Choroid plexus epithelial cell (primary cell): ENCODE measurements around the gene COL25A1.

ENCODE experiments used
- DNase-seq: peaks from one replicate; pipeline ENCODE4 v3.0.0-alpha.2; 2010; ENCODE audit warnings: low read depth
- H3K4me3 ChIP-seq: 2 replicates; pipeline ENCODE4 v1.5.1; 2011; ENCODE audit warnings: low read depth, mild to moderate bottlenecking, control low read depth, low read length, moderate library complexity
- TF ChIP-seq, protein P1 (sequence below): conservative IDR thresholded peaks from 2 replicates; pipeline ENCODE4 v1.5.1; 2011; ENCODE audit warnings: low read depth, mild to moderate bottlenecking, control low read depth, inconsistent platforms, low read length, moderate library complexity

The COL25A1 gene

DNA sequence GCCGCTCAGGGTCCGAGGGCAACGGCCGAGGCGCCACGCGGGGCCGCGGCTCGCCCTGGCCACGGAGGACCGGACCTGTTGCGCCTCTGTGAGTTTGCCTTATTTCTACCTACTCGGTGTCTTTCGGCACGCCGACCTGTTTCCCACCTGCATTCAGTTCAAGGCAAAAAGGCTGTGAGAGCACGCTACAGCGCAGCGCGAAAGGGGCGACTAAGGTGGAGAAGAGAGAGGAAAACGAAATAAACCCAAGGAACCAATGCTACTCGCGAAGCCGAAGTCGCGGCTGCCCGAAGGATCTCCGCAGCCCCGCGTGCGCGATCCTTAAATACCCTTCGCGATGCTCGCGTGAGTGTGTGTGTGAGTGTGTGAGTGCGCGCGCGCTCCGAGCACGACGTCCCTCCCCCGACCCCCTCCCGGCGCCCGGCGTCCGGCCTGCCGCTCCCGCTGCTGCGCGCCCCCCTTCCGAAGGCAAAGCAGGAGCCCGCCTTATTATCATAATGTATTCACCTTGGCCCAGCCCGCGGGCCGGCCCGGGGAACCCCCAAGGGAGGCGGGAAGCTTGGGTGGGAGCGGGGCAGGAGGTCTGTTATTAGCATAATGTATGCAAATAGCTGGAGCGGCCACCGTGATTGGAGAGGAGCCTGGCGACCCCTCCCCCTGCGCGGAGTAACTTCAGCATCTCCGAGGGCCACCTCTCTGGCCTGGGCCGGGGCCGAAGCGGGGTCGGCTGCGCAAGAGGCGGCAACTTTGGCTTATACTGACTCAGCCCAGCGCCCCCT lies at the start of gene COL25A1:
Gene COL25A1, minus strand, starts transcription at position 298 of the 779 bp plus-strand sequence.
- peak within 1 kb of the TSS; percentile 56 for H3K4me3 ChIP-seq
- DNase-seq = peak; percentile 39
- TF ChIP-seq, protein P1, sequence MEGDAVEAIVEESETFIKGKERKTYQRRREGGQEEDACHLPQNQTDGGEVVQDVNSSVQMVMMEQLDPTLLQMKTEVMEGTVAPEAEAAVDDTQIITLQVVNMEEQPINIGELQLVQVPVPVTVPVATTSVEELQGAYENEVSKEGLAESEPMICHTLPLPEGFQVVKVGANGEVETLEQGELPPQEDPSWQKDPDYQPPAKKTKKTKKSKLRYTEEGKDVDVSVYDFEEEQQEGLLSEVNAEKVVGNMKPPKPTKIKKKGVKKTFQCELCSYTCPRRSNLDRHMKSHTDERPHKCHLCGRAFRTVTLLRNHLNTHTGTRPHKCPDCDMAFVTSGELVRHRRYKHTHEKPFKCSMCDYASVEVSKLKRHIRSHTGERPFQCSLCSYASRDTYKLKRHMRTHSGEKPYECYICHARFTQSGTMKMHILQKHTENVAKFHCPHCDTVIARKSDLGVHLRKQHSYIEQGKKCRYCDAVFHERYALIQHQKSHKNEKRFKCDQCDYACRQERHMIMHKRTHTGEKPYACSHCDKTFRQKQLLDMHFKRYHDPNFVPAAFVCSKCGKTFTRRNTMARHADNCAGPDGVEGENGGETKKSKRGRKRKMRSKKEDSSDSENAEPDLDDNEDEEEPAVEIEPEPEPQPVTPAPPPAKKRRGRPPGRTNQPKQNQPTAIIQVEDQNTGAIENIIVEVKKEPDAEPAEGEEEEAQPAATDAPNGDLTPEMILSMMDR = no peak

DNA sequence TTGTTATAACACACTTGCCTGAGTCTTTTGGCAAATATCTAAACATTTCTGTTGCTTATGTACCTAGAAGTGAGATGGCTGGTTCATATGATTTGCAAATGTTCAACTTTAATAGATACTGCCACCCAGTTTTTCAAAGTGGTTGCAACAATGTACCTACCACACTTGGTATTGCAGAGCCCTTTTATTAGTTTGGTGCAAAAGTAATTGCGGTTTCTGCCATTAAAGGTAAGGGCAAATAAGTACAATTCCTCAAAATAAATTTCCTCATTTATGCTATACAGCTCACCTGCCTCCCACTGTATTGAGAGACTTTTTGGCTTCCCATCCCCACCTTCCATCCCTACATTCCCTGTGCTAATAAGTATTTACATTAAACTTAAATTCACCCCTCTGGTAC lies 47.7 kb upstream of the COL25A1 start:
- no peak overlapping the region for H3K4me3 ChIP-seq
- DNase-seq = no peak
- TF ChIP-seq, protein P1 = no peak

DNA sequence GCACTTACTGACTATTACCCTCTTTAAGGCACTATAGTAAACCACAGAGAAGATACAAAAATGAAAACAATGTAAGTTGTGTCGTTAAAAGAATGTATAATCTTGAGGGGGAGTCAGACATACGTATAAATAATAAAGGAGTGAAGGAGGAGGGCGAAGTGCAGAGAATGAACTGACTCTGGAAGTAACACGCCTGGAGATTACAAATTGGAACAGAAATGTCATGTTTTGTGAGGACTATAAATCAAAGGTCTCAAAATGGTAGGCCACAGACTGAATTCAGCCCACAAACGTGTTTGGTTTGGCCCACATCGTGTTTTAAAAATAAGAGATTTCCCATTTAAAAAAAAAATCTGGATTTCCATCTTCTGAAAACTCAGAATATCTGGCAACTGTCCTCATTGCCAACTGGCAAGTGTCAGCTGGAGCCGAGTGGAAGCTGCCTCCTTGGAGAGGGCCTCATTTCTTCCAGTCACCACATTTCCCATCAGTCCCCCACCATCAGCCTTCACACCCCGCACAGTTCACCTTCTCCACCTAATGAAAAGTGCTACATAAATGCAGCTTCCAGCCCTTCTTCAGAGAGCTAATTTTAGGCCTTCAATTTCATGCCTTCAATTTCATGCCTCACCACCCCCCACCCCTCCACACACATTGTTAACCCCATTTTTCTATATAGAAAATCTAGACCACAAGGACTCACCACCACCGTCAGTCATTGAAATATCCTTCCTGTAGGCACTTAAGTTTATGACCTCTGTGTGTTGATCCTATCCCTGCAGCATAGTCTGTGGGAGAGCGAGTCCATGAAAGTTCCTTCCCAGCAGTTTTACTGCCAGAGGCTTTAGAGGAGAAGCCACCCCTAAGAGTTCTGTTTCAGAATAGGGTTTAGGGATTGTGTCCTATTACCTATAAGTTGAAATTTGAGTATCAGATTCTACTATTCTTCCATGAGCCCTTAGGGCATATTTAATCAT lies 32.0 kb upstream of the COL25A1 start:
- H3K4me3 ChIP-seq = no peak overlapping the region
- TF ChIP-seq, protein P1 = no peak
- DNase-seq = no peak

DNA sequence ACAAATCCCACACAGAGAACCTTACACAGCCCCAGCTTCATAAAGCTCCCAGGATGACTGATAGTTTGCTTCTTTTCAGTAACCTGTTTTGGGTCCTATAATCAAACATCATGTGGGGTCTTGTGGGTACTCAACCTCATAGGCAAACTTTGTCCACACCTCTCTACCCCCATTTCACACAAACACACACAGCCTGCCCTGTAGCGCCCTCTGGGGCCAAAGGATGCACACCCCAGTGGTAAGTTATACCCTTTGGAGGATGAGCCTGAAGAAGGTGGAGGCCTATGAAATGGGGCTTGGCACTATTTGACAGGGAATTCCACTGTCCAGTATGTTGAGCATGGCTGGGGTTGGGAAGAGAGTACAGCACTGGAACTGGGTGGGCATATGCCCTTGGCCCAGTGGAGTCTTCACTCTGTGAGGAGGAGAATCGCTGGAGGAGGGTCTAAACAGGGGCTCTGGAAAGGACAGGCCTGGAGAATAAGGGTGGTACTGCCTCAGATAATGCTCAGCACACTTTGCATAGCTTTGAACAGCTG lies 30.5 kb upstream of the COL25A1 start:
- peak; percentile 12 for DNase-seq
- TF ChIP-seq, protein P1 = peak; percentile 58
- no peak overlapping the region for H3K4me3 ChIP-seq

DNA sequence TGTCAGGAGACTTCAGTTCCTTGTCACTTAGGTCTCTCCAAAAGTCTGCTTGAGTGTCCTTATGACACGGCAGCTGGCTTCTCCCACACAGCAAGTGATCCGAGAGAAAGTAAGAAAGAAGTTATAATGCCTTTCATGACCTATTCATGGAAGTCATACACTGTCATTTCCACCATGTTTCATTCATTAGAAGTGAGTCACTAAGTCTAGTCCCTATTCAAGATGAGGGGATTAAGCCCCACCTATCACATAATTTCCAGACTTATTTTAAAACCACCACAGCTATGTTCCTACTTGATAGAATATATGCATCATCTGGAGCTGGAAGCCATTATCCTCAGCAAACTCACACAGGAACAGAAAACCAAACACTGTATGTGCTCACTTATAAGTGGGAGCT lies 25.2 kb upstream of the COL25A1 start:
- H3K4me3 ChIP-seq = no peak overlapping the region
- TF ChIP-seq, protein P1 = no peak
- no peak for DNase-seq

DNA sequence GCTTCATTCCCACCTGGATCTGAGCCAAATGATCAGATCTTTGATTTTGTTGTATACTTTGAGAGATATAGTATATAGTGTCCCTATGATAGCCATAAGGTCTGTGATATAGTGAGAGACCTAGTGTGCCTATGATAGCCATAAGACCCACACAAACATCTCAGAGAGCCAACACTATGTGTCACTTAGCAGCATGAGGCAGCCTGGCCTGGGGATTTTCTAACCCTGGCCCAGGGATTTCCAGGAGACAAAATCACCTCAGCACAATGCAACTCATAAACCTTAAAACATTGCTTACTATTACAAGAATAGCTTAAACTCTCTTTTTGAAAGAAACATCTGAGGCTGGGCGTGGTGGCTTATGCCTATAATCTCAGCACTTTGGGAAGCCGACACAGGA lies 23.2 kb upstream of the COL25A1 start:
- no peak overlapping the region for H3K4me3 ChIP-seq
- TF ChIP-seq, protein P1 = no peak
- no peak for DNase-seq
